Measurements from ENCODE around the gene MYCL.

The MYCL gene

DNA sequence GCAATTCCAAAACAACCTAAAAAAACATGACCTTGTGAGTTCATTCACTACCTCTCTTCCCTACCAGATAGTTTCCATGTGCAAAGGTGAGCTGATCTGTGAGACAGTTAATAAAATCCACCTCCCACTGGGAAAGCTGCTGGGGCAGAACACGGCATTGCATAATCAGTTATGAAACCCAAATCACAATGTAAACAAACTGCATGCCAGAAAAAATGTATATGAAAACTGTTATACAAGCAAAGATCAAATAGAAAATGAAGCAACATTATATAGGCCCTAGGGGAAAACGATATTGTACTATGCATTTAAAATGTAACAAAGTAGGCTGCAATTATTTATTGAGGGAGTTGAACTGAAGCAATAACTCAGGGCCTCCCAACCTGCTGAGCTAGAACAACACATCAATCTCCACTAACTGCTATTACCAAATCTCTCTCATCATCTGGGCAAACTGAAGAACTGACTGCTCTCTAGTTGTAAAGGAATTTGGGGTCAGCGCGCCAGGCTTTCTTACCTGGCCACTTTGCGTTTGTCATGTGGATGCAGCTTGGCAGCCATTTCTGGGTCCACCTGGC lies 49.4 kb downstream of the MYCL start:
- DNase-seq = no peak

DNA sequence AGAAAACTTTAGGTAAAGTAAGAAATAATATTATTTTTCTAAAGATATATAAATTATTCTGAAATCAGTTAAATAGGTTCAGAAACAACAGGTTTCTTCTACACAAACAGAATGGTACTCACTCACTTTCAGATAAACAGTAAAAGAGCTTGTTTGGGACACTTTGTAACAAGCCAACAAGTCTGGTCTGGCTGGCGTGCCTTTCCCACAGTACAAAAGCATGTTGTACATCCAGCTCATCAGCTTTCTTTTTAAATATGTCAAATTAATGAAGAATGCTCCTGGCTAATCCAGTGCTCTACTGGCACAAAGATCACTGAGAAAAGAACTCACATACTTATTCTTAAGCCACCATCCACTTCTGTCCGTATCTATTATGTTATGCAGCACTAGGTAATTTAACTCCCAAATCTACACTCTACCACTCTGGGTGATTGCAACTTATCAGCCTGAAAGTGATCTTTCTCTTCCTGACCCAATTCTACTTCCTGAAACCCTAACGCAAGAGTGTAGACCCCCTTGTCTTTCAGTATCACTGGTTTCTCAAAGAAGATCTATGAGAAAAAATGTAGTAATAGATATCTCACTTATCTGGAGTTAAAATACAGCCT lies 51.0 kb downstream of the MYCL start:
- no peak for DNase-seq

DNA sequence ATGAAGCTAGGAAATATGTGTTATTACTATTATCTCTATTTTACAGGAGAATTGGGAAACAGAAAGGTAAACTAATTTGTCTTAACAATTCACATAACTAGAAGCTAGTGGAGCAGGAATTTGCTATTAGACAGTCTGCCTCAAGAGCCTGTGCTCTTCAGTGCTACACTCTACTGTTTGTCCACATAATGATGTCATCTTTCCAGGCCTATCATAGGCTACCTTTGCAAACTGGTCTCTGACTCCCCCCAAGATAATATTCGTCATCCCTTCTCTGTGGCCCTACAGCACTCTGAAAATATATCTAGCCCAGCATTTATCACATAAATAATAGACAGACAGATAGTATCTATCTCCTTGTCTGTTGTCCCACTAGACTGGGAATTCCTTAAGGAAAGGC lies 52.5 kb downstream of the MYCL start:
- DNase-seq = no peak

DNA sequence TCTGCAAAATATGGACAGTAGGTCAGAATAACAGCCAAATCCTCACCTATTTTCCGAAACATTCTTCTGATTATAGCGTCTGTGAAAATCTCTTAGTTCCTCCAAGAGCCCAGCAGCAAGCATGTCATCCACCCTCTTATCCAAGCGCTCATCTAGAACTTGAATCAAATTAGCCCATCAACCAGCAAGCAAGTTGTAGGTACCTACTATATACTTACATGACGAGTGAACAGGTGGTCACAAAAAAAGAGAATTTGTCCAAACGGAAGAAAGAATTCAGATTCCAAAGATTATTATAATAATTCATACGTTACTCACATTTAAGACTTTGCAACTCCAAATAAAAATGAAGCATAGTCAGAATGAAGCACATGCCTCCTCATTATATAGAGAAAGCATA lies 53.8 kb downstream of the MYCL start:
- DNase-seq = no peak

DNA sequence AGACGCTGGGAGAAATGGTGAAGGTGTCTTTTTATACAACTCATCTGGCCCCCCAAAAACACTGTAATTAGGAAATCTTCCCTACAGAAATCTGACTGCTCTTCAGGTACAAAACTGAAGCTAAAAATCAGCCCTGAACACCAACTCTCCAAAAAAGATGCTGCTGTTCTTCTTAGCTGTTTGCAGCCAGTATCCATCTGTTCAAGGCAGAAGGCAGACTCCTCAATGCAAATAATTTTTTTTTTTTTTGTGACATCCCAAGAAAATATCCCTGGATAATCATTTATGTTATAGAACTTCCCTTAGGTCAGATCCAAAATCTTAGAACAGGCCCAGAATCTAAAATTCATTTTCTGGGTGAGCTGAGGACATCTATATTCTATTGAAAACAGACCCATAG lies 54.9 kb downstream of the MYCL start:
- no peak for DNase-seq

DNA sequence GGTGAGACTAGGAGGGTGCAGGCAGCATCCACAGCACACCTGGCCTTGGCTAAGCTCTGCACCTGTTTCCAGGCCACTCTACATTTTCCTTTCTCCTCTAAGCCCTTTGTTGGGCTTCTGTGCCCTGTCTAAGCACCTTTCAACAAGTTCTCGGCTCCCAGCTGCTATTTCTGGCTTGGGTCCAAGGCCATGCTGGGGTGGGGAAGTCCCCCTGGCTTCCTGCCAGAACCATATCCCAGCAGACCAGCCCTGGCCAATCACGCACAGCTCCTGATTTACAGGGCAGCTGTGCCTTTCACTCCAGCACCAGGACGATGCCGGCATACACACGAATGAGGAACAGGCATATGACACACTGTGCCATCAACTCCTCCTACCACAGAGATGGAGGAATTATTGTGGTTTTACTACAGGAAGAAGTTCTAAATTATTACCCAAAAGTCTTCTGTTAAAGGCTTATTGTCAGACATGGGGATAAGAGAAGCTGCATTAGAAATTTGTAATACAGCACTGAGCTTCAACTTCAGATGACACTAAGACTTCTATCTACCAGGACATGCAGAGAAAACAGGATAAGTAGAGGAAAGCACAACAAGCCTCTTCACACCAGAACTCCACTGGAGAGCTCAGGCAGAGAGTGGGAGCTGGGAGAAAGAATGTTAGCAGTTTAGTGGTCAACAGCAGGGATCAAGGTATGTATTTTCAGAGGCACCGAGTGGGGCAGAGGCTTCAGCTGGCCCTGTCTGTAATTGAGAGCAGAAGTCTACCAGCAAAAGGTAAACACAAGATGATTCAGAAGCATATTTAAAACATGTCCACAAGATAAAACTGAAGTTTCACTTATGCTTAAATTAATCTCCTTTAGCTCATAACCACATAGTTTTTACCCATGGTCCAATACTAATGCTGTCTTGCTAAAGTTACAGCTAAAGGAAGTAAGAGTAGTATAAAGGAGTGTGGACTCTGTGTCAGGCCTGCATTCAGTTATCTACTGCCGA lies 55.8 kb downstream of the MYCL start:
- DNase-seq = peak; percentile 80
